Kidney (tissue), 14 donors: ENCODE results near the gene CREB3L2. TPM values are rescaled to one million over a fixed set of nuclear protein-coding genes. Genes with fewer than 3 reads are reported as not detected.

Experiments used
- DNase-seq, 5 donors: peaks; one replicate each; pipeline ENCODE4 v3.0.0-alpha.2; 2013 to 2020
- FAIRE-seq: peaks from 2 replicates; lab custom pipeline; 2012; peaks lifted over from hg19 to GRCh38; lab: Jason Lieb, UNC
- H3K27ac ChIP-seq, 2 donors: one replicate each; pipeline ENCODE4 v1.7.0; 2013; ENCODE audit warnings: low read depth in 2 of 2, low read length in 2 of 2, inconsistent platforms in 1 of 2
- H3K27me3 ChIP-seq: one replicate; pipeline ENCODE4 v1.7.1; 2013; ENCODE audit warnings: low read length, inconsistent platforms; ENCODE audit not compliant: control insufficient read depth, insufficient read depth
- H3K36me3 ChIP-seq, 3 donors: one replicate each; pipeline versions ENCODE4 v1.7.0 to v1.7.1; 2013; ENCODE audit warnings: low read length in 3 of 3, control low read depth in 1 of 3, inconsistent platforms in 1 of 3; ENCODE audit not compliant: insufficient read depth in 3 of 3, control insufficient read depth in 2 of 3
- H3K4me1 ChIP-seq, 3 donors: one replicate each; pipeline versions ENCODE4 v1.7.0 to v1.7.1; 2013; ENCODE audit warnings: low read length in 3 of 3, inconsistent platforms in 1 of 3, low read depth in 1 of 3; ENCODE audit not compliant: control insufficient read depth in 2 of 3, insufficient read depth in 2 of 3
- H3K4me3 ChIP-seq, 3 donors: one replicate each; pipeline versions ENCODE4 v1.7.0 to v1.8.1; 2013; ENCODE audit warnings: low read length in 3 of 3, control low read depth in 1 of 3, inconsistent platforms in 1 of 3
- H3K9ac ChIP-seq, 3 donors: one replicate each; pipeline versions ENCODE4 v1.7.0 to v1.7.1; 2013; ENCODE audit warnings: low read length in 3 of 3, control low read depth in 1 of 3, inconsistent platforms in 1 of 3
- H3K9me3 ChIP-seq, 3 donors: one replicate each; pipeline versions ENCODE4 v1.7.0 to v1.7.1; 2013; ENCODE audit warnings: low read length in 3 of 3, control low read depth in 1 of 3, inconsistent platforms in 1 of 3; ENCODE audit not compliant: control insufficient read depth in 2 of 3, insufficient read depth in 1 of 3
- intact Hi-C: fragments of 100-400 bp; cut with DNase I; formaldehyde crosslinking; loops from one replicate; pipeline ENCODE4 v1.11.1; 2022
- polyA plus RNA-seq: library from polyadenylated mRNA; stranded (reverse); fragments of 350-450 nt; fragmentation: Illumina TruSeq; extraction: RNeasy Lipid Tissue Mini Kit (QIAGEN cat#74804); gene quantifications from one replicate; pipeline ENCODE4 v1.2.3, GENCODE V29; 2014; ENCODE audit warnings: low read depth, low replicate concordance; ENCODE audit not compliant: insufficient read depth
- total RNA-seq: library from RNA; stranded (reverse); fragmentation: NEBNext Ultra II Directional; extraction: Animal tissue kit (Norgen Biotek cat#: 25700); gene quantifications from one replicate; pipeline ENCODE4 v1.2.1, GENCODE V29; 2021
- TF ChIP-seq, protein P1 (sequence below): IDR thresholded peaks from 3 replicates; pipeline ENCODE4 v1.5.1; 2012; ENCODE audit warnings: mild to moderate bottlenecking, moderate library complexity, borderline replicate concordance; ENCODE audit not compliant: insufficient read depth; ENCODE audit errors: extremely low read depth
- donor health status: control.
- donor health status: control.
- donor health status: control.
- donor health status: control.
- donor health status: control.
- donor health status: DM: yes; HTN: yes; CAD: no.
- donor health status: Normal renal cell carcinoma (clear cell type).

Gene CREB3L2
- total and polyA plus RNA-seq, 2 donors from 2014 or later = 18.5 to 114 TPM

GRCh38 chr7:137975221-137975620 lies 26.7 kb downstream of the CREB3L2 start:
- Histone ChIP-seq H3K9ac (no peak overlapping the region), H3K4me1 (peaks cover 0 to 9% (median 6%) of the 10 kb centered on the region in 3 donors), H3K4me3 (no peak overlapping the region), H3K27ac (no peak overlapping the region), H3K27me3 (no peaks in the 10 kb centered on the region), H3K36me3 (no peaks in the 10 kb centered on the region), H3K9me3 (no peaks in the 10 kb centered on the region)
- intact Hi-C loops = no loop called here
- DNase-seq (peak in 1 of 5 donors; percentile 74), FAIRE-seq (no peak)
- TF ChIP-seq, protein P1, sequence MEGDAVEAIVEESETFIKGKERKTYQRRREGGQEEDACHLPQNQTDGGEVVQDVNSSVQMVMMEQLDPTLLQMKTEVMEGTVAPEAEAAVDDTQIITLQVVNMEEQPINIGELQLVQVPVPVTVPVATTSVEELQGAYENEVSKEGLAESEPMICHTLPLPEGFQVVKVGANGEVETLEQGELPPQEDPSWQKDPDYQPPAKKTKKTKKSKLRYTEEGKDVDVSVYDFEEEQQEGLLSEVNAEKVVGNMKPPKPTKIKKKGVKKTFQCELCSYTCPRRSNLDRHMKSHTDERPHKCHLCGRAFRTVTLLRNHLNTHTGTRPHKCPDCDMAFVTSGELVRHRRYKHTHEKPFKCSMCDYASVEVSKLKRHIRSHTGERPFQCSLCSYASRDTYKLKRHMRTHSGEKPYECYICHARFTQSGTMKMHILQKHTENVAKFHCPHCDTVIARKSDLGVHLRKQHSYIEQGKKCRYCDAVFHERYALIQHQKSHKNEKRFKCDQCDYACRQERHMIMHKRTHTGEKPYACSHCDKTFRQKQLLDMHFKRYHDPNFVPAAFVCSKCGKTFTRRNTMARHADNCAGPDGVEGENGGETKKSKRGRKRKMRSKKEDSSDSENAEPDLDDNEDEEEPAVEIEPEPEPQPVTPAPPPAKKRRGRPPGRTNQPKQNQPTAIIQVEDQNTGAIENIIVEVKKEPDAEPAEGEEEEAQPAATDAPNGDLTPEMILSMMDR = no peak

GRCh38 chr7:137974766-137975165 lies 27.1 kb downstream of the CREB3L2 start:
- Histone ChIP-seq H3K36me3 (no peaks in the 10 kb centered on the region), H3K27me3 (no peaks in the 10 kb centered on the region), H3K4me1 (peaks cover 0 to 9% (median 6%) of the 10 kb centered on the region in 3 donors), H3K9ac (no peak overlapping the region), H3K27ac (peak overlapping the region; percentile 39 to 63), H3K4me3 (no peak overlapping the region), H3K9me3 (no peaks in the 10 kb centered on the region)
- no peak for FAIRE-seq
- DNase-seq = no peak
- intact Hi-C loops = no loop called here
- TF ChIP-seq, protein P1 = no peak

GRCh38 chr7:137970253-137970975 lies 31.5 kb downstream of the CREB3L2 start:
- FAIRE-seq = no peak
- Histone ChIP-seq H3K4me3 (no peak overlapping the region), H3K27me3 (no peaks in the 10 kb centered on the region), H3K27ac (peak overlapping the region in 1 of 2 donors; percentile 18), H3K36me3 (no peaks in the 10 kb centered on the region), H3K9me3 (no peaks in the 10 kb centered on the region), H3K4me1 (peaks cover 0 to 8% (median 0%) of the 10 kb centered on the region in 3 donors), H3K9ac (no peak overlapping the region)
- intact Hi-C loops = no loop called here
- peak in 3 of 5 donors; percentile 17 to 76 (median 65) for DNase-seq
- TF ChIP-seq, protein P1 = no peak

DNA sequence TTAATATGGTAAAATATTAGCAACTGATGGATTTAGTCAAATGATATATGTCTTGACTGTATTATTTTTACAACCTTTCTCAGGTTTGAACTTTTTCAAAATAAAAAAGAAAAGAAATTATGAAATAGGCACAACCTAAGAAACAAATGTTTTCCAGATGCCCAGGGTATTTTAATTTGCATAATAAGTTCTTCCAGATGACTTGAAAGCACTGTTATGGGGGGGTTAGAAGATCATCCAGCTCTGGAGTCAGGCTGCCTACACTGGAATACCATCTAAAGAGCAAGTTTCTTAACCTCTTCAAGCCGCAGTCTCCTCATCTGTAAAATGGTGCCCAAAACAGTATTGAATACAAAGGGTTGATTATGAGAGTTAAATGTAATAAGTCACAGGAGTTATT lies 32.1 kb downstream of the CREB3L2 start:
- Histone ChIP-seq H3K9ac (no peak overlapping the region), H3K4me1 (peaks cover 0 to 8% (median 0%) of the 10 kb centered on the region in 3 donors), H3K36me3 (no peaks in the 10 kb centered on the region), H3K9me3 (no peaks in the 10 kb centered on the region), H3K27me3 (no peaks in the 10 kb centered on the region), H3K4me3 (no peak overlapping the region), H3K27ac (peak overlapping the region in 1 of 2 donors; percentile 24)
- no peak for FAIRE-seq
- intact Hi-C loops = no loop called here
- DNase-seq = no peak
- TF ChIP-seq, protein P1 = no peak
